ENCODE measurements around the gene PSMD5. TPM values are rescaled to one million over a fixed set of nuclear protein-coding genes. Genes with fewer than 3 reads are reported as not detected.

PSMD5 gene
- total and polyA plus RNA-seq, 9 of the 15 experiments (the other 6 are each of a cell fraction or from before 2014, with no cell fraction given) = 46.4 to 148 (median 76.3) TPM

DNA sequence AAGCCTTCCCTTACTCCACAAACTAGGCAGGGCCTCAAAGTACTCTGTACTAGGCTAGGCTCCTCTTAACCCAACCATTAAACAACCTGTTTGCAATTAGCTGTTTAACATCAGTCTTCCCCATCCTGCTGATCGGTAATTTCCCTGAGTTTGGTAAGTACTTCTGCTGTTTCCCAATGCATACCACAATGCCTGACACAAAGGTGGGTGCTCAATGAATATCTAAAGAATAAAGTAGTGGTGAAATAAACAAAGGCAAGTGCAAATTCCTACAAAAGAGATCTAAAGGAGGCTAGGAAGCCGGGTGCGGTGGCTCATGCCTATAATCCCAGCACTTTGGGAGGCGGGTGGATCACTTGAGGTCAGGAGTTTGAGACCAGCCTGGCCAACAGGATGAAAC, 74.5 kb downstream of the PSMD5 start:
- H3K4me1 ChIP-seq (replicated peaks in 1 of 2; ENCODE audit: control insufficient read depth in 2 of 2, insufficient read depth in 2 of 2, low read length in 2 of 2) = peaks cover 12 to 34% of the 10 kb centered on the region in 2 experiments
- FAIRE-seq = no peak
- no peaks in the 10 kb centered on the region for H3K27me3 ChIP-seq (ENCODE audit: control insufficient read depth in 2 of 2, insufficient read depth in 2 of 2, low read length in 2 of 2)
- ATAC-seq = no peak
- intact Hi-C loops (cut with micrococcal nuclease) (loop anchor here (5.0 kb wide), 1 partner anchor 74 kb away; the partner anchor contains the start of gene PSMD5), in situ Hi-C loops (cut with MboI) (no loop called here)
- BruUV-seq (replicated peaks) = no TSS peak
- peaks cover 79% of the 10 kb centered on the region for H3K36me3 ChIP-seq (ENCODE audit: control insufficient read depth, insufficient read depth, low read length)
- ChIA-PET POLR2A (interaction anchor here (1.1 to 3.3 kb wide), 2 partner anchors 11 to 17 kb away, joined by 3 to 19 read pairs; no protein-coding TSS in a partner anchor), CTCF (ENCODE audit: low intra/inter-chr PET ratio) (no interaction called here)
- no peak overlapping the region for H3K9ac ChIP-seq (ENCODE audit: insufficient read depth in 1 of 2, low read depth in 2 of 2, low read length in 2 of 2)
- WGBS (ENCODE audit: insufficient coverage, low coverage, missing lambda C conversion rate) = 88% methylated on average over 2 of the region's 4 CpGs
- TF ChIP-seq, protein P1, sequence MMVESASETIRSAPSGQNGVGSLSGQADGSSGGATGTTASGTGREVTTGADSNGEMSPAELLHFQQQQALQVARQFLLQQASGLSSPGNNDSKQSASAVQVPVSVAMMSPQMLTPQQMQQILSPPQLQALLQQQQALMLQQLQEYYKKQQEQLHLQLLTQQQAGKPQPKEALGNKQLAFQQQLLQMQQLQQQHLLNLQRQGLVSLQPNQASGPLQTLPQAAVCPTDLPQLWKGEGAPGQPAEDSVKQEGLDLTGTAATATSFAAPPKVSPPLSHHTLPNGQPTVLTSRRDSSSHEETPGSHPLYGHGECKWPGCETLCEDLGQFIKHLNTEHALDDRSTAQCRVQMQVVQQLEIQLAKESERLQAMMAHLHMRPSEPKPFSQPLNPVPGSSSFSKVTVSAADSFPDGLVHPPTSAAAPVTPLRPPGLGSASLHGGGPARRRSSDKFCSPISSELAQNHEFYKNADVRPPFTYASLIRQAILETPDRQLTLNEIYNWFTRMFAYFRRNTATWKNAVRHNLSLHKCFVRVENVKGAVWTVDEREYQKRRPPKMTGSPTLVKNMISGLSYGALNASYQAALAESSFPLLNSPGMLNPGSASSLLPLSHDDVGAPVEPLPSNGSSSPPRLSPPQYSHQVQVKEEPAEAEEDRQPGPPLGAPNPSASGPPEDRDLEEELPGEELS (CRISPR knock-in tag; IDR thresholded peaks at IDR 0.05; ENCODE audit: borderline replicate concordance) = no peak
- TF ChIP-seq XRCC4 (IDR thresholded peaks at IDR 0.05; ENCODE audit: extremely low read depth, insufficient read depth, insufficient read length) (no peak), POLR2G (IDR thresholded peaks at IDR 0.05; ENCODE audit: low read depth, low read length) (no peak)
- no peak overlapping the region for H3K4me2 ChIP-seq (ENCODE audit: insufficient read depth, low read length)
- H3K79me2 ChIP-seq (ENCODE audit: control insufficient read depth, insufficient read depth, low read length) = peaks cover 13% of the 10 kb centered on the region; the same call in 2 of the 3 replicates
- no peaks in the 10 kb centered on the region for H3K9me3 ChIP-seq (replicated peaks; ENCODE audit: control insufficient read depth, insufficient read depth, low read depth, low read length)
- peak overlapping the region; percentile 5; the same call in 1 of the 3 replicates for H3K27ac ChIP-seq (ENCODE audit: extremely low read depth, low read depth, low read length)
- H3K4me3 ChIP-seq = no peak overlapping the region
- H2AFZ ChIP-seq (ENCODE audit: low read depth, low read length) = no peak overlapping the region
- no peaks in the 10 kb centered on the region for H3K9me1 ChIP-seq (ENCODE audit: control insufficient read depth, insufficient read depth, low read length)
- DNase-seq (ENCODE audit: extremely low read depth in 1 of 4, low spot score in 3 of 4) = no peak
- no peaks in the 10 kb centered on the region for H4K20me1 ChIP-seq (replicated peaks; ENCODE audit: control insufficient read depth, insufficient read depth, low read length)
